GM12878 (cell line): ENCODE measurements around the gene FOXK1. TPM values are rescaled to one million over a fixed set of nuclear protein-coding genes. Genes with fewer than 3 reads are reported as not detected.

Source experiments
- ATAC-seq: fragments of 200-7000 bp; cut with Tn5 transposase; 3 replicates; pipeline ENCODE4 v1.9.1; 2020; ENCODE audit warnings: mild to moderate bottlenecking, moderate library complexity
- BruUV-seq: library from RNA; stranded (reverse); fragments of 400-500 nt; replicated peaks from 2 replicates; lab custom pipeline; 2021; lab: Mats Ljungman, UMichigan
- CTCF ChIA-PET: fragments of 300-600 bp; sonication (Branson Sonifier 250); formaldehyde crosslinking; extraction: SDS; loops from one replicate; lab custom pipeline; 2021; ENCODE audit warnings: inconsistent platforms; lab: Yijun Ruan, JAX
- POLR2A ChIA-PET: fragments of 350-600 bp; formaldehyde crosslinking; extraction: SDS; loops from one replicate; lab custom pipeline; 2021; ENCODE audit warnings: inconsistent platforms; lab: Charles Lee
- RAD21 ChIA-PET: fragments of 300-600 bp; sonication (Branson Sonifier 250); formaldehyde crosslinking; loops from one replicate; lab custom pipeline; 2023; ENCODE audit warnings: antibody characterized with exemption; ENCODE audit not compliant: unreplicated experiment; lab: Charles Lee
- SMC1A ChIA-PET: fragments of 300-600 bp; sonication (Branson Sonifier 250); formaldehyde crosslinking; loops from one replicate; lab custom pipeline; 2023; ENCODE audit not compliant: unreplicated experiment, uncharacterized antibody; lab: Charles Lee
- DNase-seq: peaks from one replicate; pipeline ENCODE4 v3.0.0-alpha.2; 2011; ENCODE audit warnings: low read depth, low spot score
- FAIRE-seq: peaks from 3 replicates; lab custom pipeline; 2011; peaks lifted over from hg19 to GRCh38; lab: Jason Lieb, UNC
- H2AFZ ChIP-seq: 2 replicates; pipeline ENCODE4 v1.6.0; 2011; ENCODE audit warnings: low read depth, low read length, control low read depth; ENCODE audit not compliant: control insufficient read depth
- H3K27ac ChIP-seq: 2 replicates; pipeline ENCODE4 v1.5.1; 2011; ENCODE audit warnings: control low read depth; ENCODE audit not compliant: control insufficient read depth, insufficient read depth
- H3K27me3 ChIP-seq, 2 experiments: replicated peaks in 1 of 2; 2 replicates each; pipeline versions ENCODE4 v1.6.0 to v1.6.1; 2011; ENCODE audit warnings: low read length in 1 of 2; ENCODE audit not compliant: control insufficient read depth in 2 of 2, insufficient read depth in 2 of 2
- H3K36me3 ChIP-seq, 2 experiments: 2 replicates each; pipeline ENCODE4 v1.5.1; 2011; ENCODE audit warnings: low read length in 1 of 2; ENCODE audit not compliant: control insufficient read depth in 2 of 2, insufficient read depth in 2 of 2
- H3K4me1 ChIP-seq: 2 replicates; pipeline ENCODE4 v1.6.1; 2011; ENCODE audit warnings: mild to moderate bottlenecking, low read length, moderate library complexity, mixed read lengths; ENCODE audit not compliant: control insufficient read depth, insufficient read depth
- H3K4me2 ChIP-seq: 2 replicates; pipeline ENCODE4 v1.6.0; 2011; ENCODE audit warnings: control low read depth; ENCODE audit not compliant: control insufficient read depth, insufficient read depth
- H3K4me3 ChIP-seq: fragments of 200-600 bp; sonication (generic); 2 replicates; pipeline ENCODE4 v1.5.1; 2016
- H3K79me2 ChIP-seq: 2 replicates; pipeline ENCODE4 v1.6.0; 2011; ENCODE audit warnings: low read length; ENCODE audit not compliant: control insufficient read depth, insufficient read depth
- H3K9ac ChIP-seq: 2 replicates; pipeline ENCODE4 v1.8.0; 2011; ENCODE audit warnings: low read length, control low read depth, mixed read lengths; ENCODE audit not compliant: control insufficient read depth, insufficient read depth
- H3K9me3 ChIP-seq: replicated peaks from 3 replicates; pipeline ENCODE4 v1.5.1; 2011; ENCODE audit warnings: mild to moderate bottlenecking, low read length; ENCODE audit not compliant: control insufficient read depth, insufficient read depth
- H4K20me1 ChIP-seq: 2 replicates; pipeline ENCODE4 v1.6.0; 2011; ENCODE audit not compliant: control insufficient read depth, insufficient read depth
- ASH2L ChIP-seq: fragments of 300-600, 200-600 bp; sonication (generic); IDR thresholded peaks from 2 replicates; pipeline ENCODE4 v1.6.1; 2017; ENCODE audit warnings: low read depth, mild to moderate bottlenecking, borderline replicate concordance
- ATF3 ChIP-seq: IDR thresholded peaks from 2 replicates; pipeline ENCODE4 v1.6.1; 2011; ENCODE audit warnings: low read depth, mild to moderate bottlenecking, low read length, moderate library complexity, borderline replicate concordance; ENCODE audit errors: extremely low read depth
- CBX3 ChIP-seq: fragments of 200-600 bp; sonication (generic); IDR thresholded peaks from 2 replicates; pipeline ENCODE4 v1.6.1; 2016; ENCODE audit warnings: low read depth, borderline replicate concordance
- EZH2 ChIP-seq: IDR thresholded peaks from 2 replicates; pipeline ENCODE4 v1.6.1; 2012; ENCODE audit warnings: low read depth, mild to moderate bottlenecking, control low read depth, inconsistent platforms, low read length, borderline replicate concordance; ENCODE audit not compliant: control insufficient read depth
- MTA3 ChIP-seq: IDR thresholded peaks from 2 replicates; pipeline ENCODE4 v1.6.1; 2012; ENCODE audit warnings: low read length, inconsistent platforms, borderline replicate concordance
- PAX5 ChIP-seq: IDR thresholded peaks from 2 replicates; pipeline ENCODE4 v1.6.1; 2011; ENCODE audit warnings: low read depth, low read length, borderline replicate concordance
- STAT1 ChIP-seq: fragments of 450-650 bp; conservative IDR thresholded peaks from 2 replicates; pipeline ENCODE4 v1.6.1; 2014; ENCODE audit warnings: antibody characterized with exemption, mild to moderate bottlenecking
- SUPT20H ChIP-seq: IDR thresholded peaks from 2 replicates; pipeline ENCODE4 v1.6.1; 2011; ENCODE audit warnings: low read depth, mild to moderate bottlenecking, low read length, moderate library complexity, borderline replicate concordance; ENCODE audit not compliant: control insufficient read depth
- USF2 ChIP-seq: IDR thresholded peaks from 2 replicates; pipeline ENCODE4 v1.6.1; 2011; ENCODE audit warnings: low read depth, low read length, improper control_type of control experiment, borderline replicate concordance
- WGBS: methylation state at CpG from one replicate; pipeline ENCODE4 v1.1.6; 2016; ENCODE audit warnings: low lambda C conversion rate; ENCODE audit not compliant: insufficient replicate concordance, insufficient coverage; ENCODE audit errors: missing lambda C conversion rate; 5-methylcytosine and 5-hydroxymethylcytosine counted together
- in situ Hi-C: fragments of 300-500 bp; cut with MboI; formaldehyde crosslinking; loops from 9 replicates; pipeline ENCODE4 v1.14.3; 2018; ENCODE audit warnings: mixed read lengths
- intact Hi-C: fragments of 100-400 bp; cut with micrococcal nuclease; formaldehyde crosslinking; loops from one replicate; pipeline ENCODE4 v1.14.2; 2022; ENCODE audit not compliant: unreplicated experiment
- polyA plus RNA-seq, 11 experiments: library from polyadenylated mRNA; depleted of rRNA in 4 of 11; unstranded in 6 of 11; stranded (reverse) in 5 of 11; fragments of >200 nt; fragmentation: Nextera tagmentation in 4 of 11; fragmentation: Illumina TruSeq in 1 of 11; extraction: Ambion mirVana in 4 of 11; extraction: Trizol in 1 of 11; gene quantifications; 1 replicate in 1 of 11; 2 replicates in 10 of 11; pipeline versions ENCODE4 v1.2.1 to v1.2.3, GENCODE V29; 2011 to 2016; ENCODE audit warnings: inconsistent platforms in 2 of 11, missing spikeins in 2 of 11, low read depth in 1 of 11
- total RNA-seq, 4 experiments: library from RNA; depleted of rRNA in 3 of 4; stranded (reverse); fragments of >200 nt in 3 of 4; fragmentation: Illumina TruSeq in 1 of 4; extraction: Trizol in 1 of 4; gene quantifications; 2 replicates each; pipeline versions ENCODE4 v1.2.1 to v1.2.3, GENCODE V29; 2013 to 2021

The FOXK1 gene
- total and polyA plus RNA-seq, 10 of the 15 experiments (the other 5 are each of a cell fraction or from before 2014, with no cell fraction given) = 0.24 to 31.8 (median 4.5) TPM

- peaks cover 19% of the 10 kb centered on the region for H3K79me2 ChIP-seq
- H3K4me1 ChIP-seq = peaks cover 14% of the 10 kb centered on the region; the same call in 1 of the 2 replicates
- RAD21 ChIA-PET = no interaction called here
Observed at GRCh38 chr7:4727914-4728705, 46.0 kb downstream of the FOXK1 start.

More at GRCh38 chr7:4727914-4728705, 46.0 kb downstream of the FOXK1 start:
- Histone ChIP-seq H3K4me3 (no peak overlapping the region), H3K4me2 (no peak overlapping the region), H3K9me3 (no peaks in the 10 kb centered on the region), H3K27ac (no peak overlapping the region), H2AFZ (no peak overlapping the region), H3K27me3 (no peaks in the 10 kb centered on the region), H4K20me1 (no peaks in the 10 kb centered on the region), H3K9ac (no peak overlapping the region), H3K36me3 (peaks cover 2 to 3% of the 10 kb centered on the region in 2 experiments; a peak in 3 of 4 replicates)
- TF ChIP-seq ATF3 (no peak), PAX5 (no peak), MTA3 (no peak), USF2 (no peak), EZH2 (no peak), CBX3 (no peak), ASH2L (no peak), STAT1 (no peak), SUPT20H (no peak)
- BruUV-seq = no TSS peak
- ATAC-seq (no peak), DNase-seq (no peak), FAIRE-seq (no peak)
- SMC1A ChIA-PET = no interaction called here
- CTCF ChIA-PET = no interaction called here
- POLR2A ChIA-PET = no interaction called here
- WGBS = 98% methylated on average over 20 of the region's 20 CpGs
- in situ Hi-C loops (no loop called here), intact Hi-C loops (no loop called here)
